HCT116 (cell line): ENCODE measurements around the gene MRFAP1L1. TPM values are rescaled to one million over a fixed set of nuclear protein-coding genes. Genes with fewer than 3 reads are reported as not detected.

ENCODE experiments used
- ATAC-seq: fragments of 200-7000 bp; cut with Tn5 transposase; 2 replicates; pipeline ENCODE4 v1.9.1; 2020; ENCODE audit warnings: mild to moderate bottlenecking, moderate library complexity
- BruUV-seq: library from RNA; stranded (reverse); fragments of 400-500 nt; replicated peaks from 2 replicates; lab custom pipeline; 2021; lab: Mats Ljungman, UMichigan
- CTCF ChIA-PET: fragments of 300-600 bp; sonication (Branson Sonifier 250); formaldehyde crosslinking; loops from one replicate; lab custom pipeline; 2021; ENCODE audit warnings: antibody characterized with exemption; lab: Charles Lee
- POLR2A ChIA-PET: fragments of 300-600, 350-600 bp; sonication (Branson Sonifier 250); formaldehyde crosslinking; loops from one replicate; lab custom pipeline; 2021; ENCODE audit warnings: antibody characterized with exemption; lab: Charles Lee
- RAD21 ChIA-PET, 2 experiments: fragments of 300-600 bp; sonication (Branson Sonifier 250); formaldehyde crosslinking; loops; one replicate each; lab custom pipeline; 2023; ENCODE audit warnings: low total read pairs in 2 of 2; ENCODE audit not compliant: uncharacterized antibody in 2 of 2, unreplicated experiment in 2 of 2, low non-redundant PET in 1 of 2; lab: Charles Lee
- DNase-seq: peaks from one replicate; pipeline ENCODE4 v3.0.0-alpha.2; 2010; ENCODE audit warnings: low read depth, low spot score
- H2AFZ ChIP-seq: fragments of 200-600 bp; shearing (Covaris generic), sonication (generic); 2 replicates; pipeline ENCODE4 v1.6.1; 2017; ENCODE audit warnings: low read depth, mixed run types, mixed read lengths, antibody characterized with exemption, low read length; ENCODE audit not compliant: poor library complexity, severe bottlenecking
- H3K27ac ChIP-seq: 2 replicates; pipeline ENCODE4 v1.5.1; 2012; ENCODE audit warnings: low read depth, low read length
- H3K27me3 ChIP-seq: fragments of 200-600 bp; sonication (generic); 2 replicates; pipeline ENCODE4 v1.6.1; 2016; ENCODE audit warnings: mixed run types, low read length, mixed read lengths; ENCODE audit not compliant: insufficient read depth
- H3K36me3 ChIP-seq, 2 experiments: fragments of 200-500 bp in 1 of 2; fragments of 200-600 bp in 1 of 2; sonication (Bioruptor generic) in 1 of 2; sonication (generic) in 1 of 2; 2 replicates each; pipeline versions ENCODE4 v1.5.1 to v1.6.1; 2014 to 2016; ENCODE audit warnings: low read length in 2 of 2, inconsistent platforms in 1 of 2, mixed read lengths in 1 of 2, mixed run types in 1 of 2; ENCODE audit not compliant: insufficient read depth in 2 of 2, control insufficient read depth in 1 of 2
- H3K4me1 ChIP-seq, 2 experiments: fragments of 200-600 bp in 1 of 2; sonication (generic) in 1 of 2; 2 replicates each; pipeline versions ENCODE4 v1.5.1 to v1.6.1; 2012 to 2017; ENCODE audit warnings: low read length in 2 of 2, inconsistent platforms in 1 of 2, mild to moderate bottlenecking in 1 of 2, mixed read lengths in 1 of 2, mixed run types in 1 of 2, moderate library complexity in 1 of 2; ENCODE audit not compliant: insufficient read depth in 2 of 2, control insufficient read depth in 1 of 2
- H3K4me2 ChIP-seq: fragments of 200-600 bp; sonication (generic); 2 replicates; pipeline ENCODE4 v1.6.1; 2017; ENCODE audit warnings: mixed run types, low read length, mixed read lengths
- H3K4me3 ChIP-seq, 2 experiments: fragments of 200-600 bp in 1 of 2; sonication (generic) in 1 of 2; replicated peaks in 1 of 2; 2 replicates each; pipeline ENCODE4 v1.5.1; 2011 to 2016; ENCODE audit warnings: low read length in 2 of 2, control low read depth in 1 of 2, low read depth in 1 of 2, mild to moderate bottlenecking in 1 of 2, mixed read lengths in 1 of 2, mixed run types in 1 of 2
- H3K79me2 ChIP-seq: fragments of 200-600 bp; sonication (generic); 2 replicates; pipeline ENCODE4 v1.6.1; 2017; ENCODE audit warnings: mild to moderate bottlenecking, mixed run types, low read length, moderate library complexity, mixed read lengths; ENCODE audit not compliant: insufficient read depth
- H3K9ac ChIP-seq: fragments of 200-600 bp; sonication (generic); 2 replicates; pipeline ENCODE4 v1.6.1; 2016; ENCODE audit warnings: low read length, mixed read lengths
- H3K9me2 ChIP-seq: fragments of 200-600 bp; sonication (generic), shearing (Covaris generic); 2 replicates; pipeline ENCODE4 v1.6.1; 2017; ENCODE audit warnings: mixed run types, mild to moderate bottlenecking, moderate library complexity; ENCODE audit not compliant: insufficient read depth
- H3K9me3 ChIP-seq, 2 experiments: fragments of 200-500 bp in 1 of 2; fragments of 200-600 bp in 1 of 2; sonication (Bioruptor generic) in 1 of 2; sonication (generic) in 1 of 2; 2 replicates each; pipeline ENCODE4 v1.6.1; 2014 to 2017; ENCODE audit warnings: low read length in 2 of 2, mixed read lengths in 2 of 2, inconsistent platforms in 1 of 2, low read depth in 1 of 2, mild to moderate bottlenecking in 1 of 2, mixed run types in 1 of 2, moderate library complexity in 1 of 2; ENCODE audit not compliant: control insufficient read depth in 1 of 2, insufficient read depth in 1 of 2
- H4K20me1 ChIP-seq: fragments of 200-600 bp; sonication (generic), shearing (Covaris generic); 2 replicates; pipeline ENCODE4 v1.6.1; 2017; ENCODE audit warnings: mixed run types, mild to moderate bottlenecking, moderate library complexity; ENCODE audit not compliant: insufficient read depth
- CBX3 ChIP-seq: IDR thresholded peaks from 2 replicates; pipeline ENCODE4 v1.6.1; 2012; ENCODE audit warnings: low read depth
- CEBPB ChIP-seq: IDR thresholded peaks from 2 replicates; pipeline ENCODE4 v1.6.1; 2012; ENCODE audit warnings: low read depth
- EZH2phosphoT487 ChIP-seq: fragments of 200-600 bp; IDR thresholded peaks from 2 replicates; pipeline ENCODE4 v1.6.1; 2018; ENCODE audit warnings: antibody characterized with exemption, borderline replicate concordance
- JUND ChIP-seq: IDR thresholded peaks from 2 replicates; pipeline ENCODE4 v1.6.1; 2012
- POLR2AphosphoS5 ChIP-seq: IDR thresholded peaks from 2 replicates; pipeline ENCODE4 v1.6.1; 2011; ENCODE audit warnings: mild to moderate bottlenecking, low read depth, low read length, moderate library complexity
- YY1 ChIP-seq: IDR thresholded peaks from 2 replicates; pipeline ENCODE4 v1.6.1; 2011; ENCODE audit warnings: low read length, low read depth, moderate library complexity, mild to moderate bottlenecking; ENCODE audit not compliant: insufficient replicate concordance; ENCODE audit errors: extremely low read depth
- ZFX ChIP-seq: fragments of 450-650 bp; IDR thresholded peaks from 2 replicates; pipeline ENCODE4 v1.6.1; 2017
- intact Hi-C: fragments of 100-400 bp; cut with micrococcal nuclease; formaldehyde crosslinking; loops from 2 replicates; pipeline ENCODE4 v1.10.0; 2022
- total RNA-seq: library from RNA; stranded (reverse); gene quantifications from one replicate; pipeline ENCODE4 v1.2.1, GENCODE V29; 2021; ENCODE audit not compliant: unreplicated experiment
- TF ChIP-seq, protein P1 (sequence below): IDR thresholded peaks from 2 replicates; pipeline ENCODE4 v1.6.1; 2011; ENCODE audit warnings: mild to moderate bottlenecking, low read length, moderate library complexity; ENCODE audit not compliant: insufficient replicate concordance; ENCODE audit errors: extremely low read depth
- TF ChIP-seq, protein P2 (sequence below): IDR thresholded peaks from 2 replicates; pipeline ENCODE4 v1.6.1; 2012

The MRFAP1L1 gene
- total RNA-seq, 1 experiment from 2014 or later, result 43.0 TPM

DNA sequence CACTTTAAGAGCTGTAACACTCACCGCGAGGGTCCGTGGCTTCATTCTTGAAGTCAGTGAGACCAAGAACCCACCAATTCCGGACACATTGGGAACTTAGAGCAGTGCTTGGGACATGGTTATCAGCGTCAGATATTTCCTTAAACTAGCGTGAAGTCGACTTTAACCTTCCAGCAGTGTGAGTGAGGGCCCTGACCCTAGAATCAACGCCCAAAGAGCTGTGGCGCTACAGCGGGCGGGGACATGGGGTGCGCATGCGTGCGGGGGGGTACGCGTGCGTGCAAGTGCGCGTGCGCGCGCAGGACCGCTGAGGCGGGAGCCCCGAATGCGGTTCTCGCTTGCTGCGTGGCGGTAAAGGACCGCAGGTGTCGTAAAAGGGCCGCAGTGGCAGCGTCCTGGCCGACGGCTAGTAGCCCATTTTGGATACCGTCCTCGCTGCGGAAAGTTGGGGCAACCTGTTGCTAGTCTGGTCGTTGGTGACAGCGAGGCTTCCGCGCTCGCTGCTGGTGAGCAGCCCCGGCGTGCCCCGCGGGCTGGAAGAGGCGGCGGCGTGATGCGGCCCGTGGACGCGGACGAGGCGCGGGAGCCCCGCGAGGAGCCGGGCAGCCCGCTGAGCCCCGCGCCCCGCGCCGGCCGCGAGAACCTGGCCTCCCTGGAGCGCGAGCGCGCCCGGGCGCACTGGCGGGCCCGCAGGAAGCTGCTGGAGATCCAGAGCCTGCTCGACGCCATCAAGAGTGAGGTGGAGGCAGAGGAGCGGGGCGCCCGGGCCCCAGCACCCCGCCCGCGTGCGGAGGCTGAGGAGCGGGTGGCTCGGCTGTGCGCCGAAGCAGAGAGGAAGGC, 35.8 kb downstream of the MRFAP1L1 start:
- H3K4me1 ChIP-seq, result peaks cover 8 to 16% of the 10 kb centered on the region in 2 experiments; a peak in 3 of 4 replicates
- no peaks in the 10 kb centered on the region for H3K9me3 ChIP-seq
- no peaks in the 10 kb centered on the region for H3K9me2 ChIP-seq
- ChIA-PET CTCF (interaction anchor here (0.6 to 1.5 kb wide), 14 partner anchors 7 to 408 kb away, joined by 3 to 13 read pairs (median 4); partner anchors contain the start of gene MRFAP1L1), RAD21 (interaction anchor here in 1 of 2 experiments (1.2 kb wide), 1 partner anchor 9 kb away, joined by 3 read pairs; no protein-coding TSS in a partner anchor), POLR2A (interaction anchor here (0.8 to 3.6 kb wide), 25 partner anchors 7 to 421 kb away, joined by 3 to 55 read pairs (median 4); partner anchors contain the start of genes GRPEL1, MAN2B2, MRFAP1 and MRFAP1L1)
- intact Hi-C loops, result loop anchor here (2.0 kb wide), 1 partner anchor 35 kb away; the partner anchor contains the start of gene MRFAP1L1
- no peak overlapping the region for H2AFZ ChIP-seq
- peak; percentile 94 for DNase-seq
- H3K9ac ChIP-seq, result peak overlapping the region; percentile 91
- H3K27me3 ChIP-seq, result no peaks in the 10 kb centered on the region
- H3K4me3 ChIP-seq, result peak overlapping the region; percentile 71 to 86
- peaks cover 19% of the 10 kb centered on the region; the same call in 1 of the 2 replicates for H4K20me1 ChIP-seq
- peak overlapping the region; percentile 82 for H3K4me2 ChIP-seq
- ATAC-seq, result peak; percentile 77
- H3K27ac ChIP-seq, result peak overlapping the region; percentile 99
- H3K79me2 ChIP-seq, result peaks cover 33% of the 10 kb centered on the region
- TSS peak; percentile 50 for BruUV-seq
- peaks cover 15 to 27% of the 10 kb centered on the region in 2 experiments; a peak in 3 of 4 replicates for H3K36me3 ChIP-seq
- TF ChIP-seq, protein P1, sequence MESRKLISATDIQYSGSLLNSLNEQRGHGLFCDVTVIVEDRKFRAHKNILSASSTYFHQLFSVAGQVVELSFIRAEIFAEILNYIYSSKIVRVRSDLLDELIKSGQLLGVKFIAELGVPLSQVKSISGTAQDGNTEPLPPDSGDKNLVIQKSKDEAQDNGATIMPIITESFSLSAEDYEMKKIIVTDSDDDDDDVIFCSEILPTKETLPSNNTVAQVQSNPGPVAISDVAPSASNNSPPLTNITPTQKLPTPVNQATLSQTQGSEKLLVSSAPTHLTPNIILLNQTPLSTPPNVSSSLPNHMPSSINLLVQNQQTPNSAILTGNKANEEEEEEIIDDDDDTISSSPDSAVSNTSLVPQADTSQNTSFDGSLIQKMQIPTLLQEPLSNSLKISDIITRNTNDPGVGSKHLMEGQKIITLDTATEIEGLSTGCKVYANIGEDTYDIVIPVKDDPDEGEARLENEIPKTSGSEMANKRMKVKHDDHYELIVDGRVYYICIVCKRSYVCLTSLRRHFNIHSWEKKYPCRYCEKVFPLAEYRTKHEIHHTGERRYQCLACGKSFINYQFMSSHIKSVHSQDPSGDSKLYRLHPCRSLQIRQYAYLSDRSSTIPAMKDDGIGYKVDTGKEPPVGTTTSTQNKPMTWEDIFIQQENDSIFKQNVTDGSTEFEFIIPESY, result peak; percentile 55
- peak; percentile 94 for TF ChIP-seq POLR2AphosphoS5
- no peak for TF ChIP-seq JUND
- peak; percentile 77 for TF ChIP-seq YY1
- peak; percentile 70; the same call in 1 of the 2 replicates for TF ChIP-seq ZFX
- no peak for TF ChIP-seq CBX3
- TF ChIP-seq EZH2phosphoT487, result no peak
- no peak for TF ChIP-seq CEBPB
- TF ChIP-seq, protein P2, sequence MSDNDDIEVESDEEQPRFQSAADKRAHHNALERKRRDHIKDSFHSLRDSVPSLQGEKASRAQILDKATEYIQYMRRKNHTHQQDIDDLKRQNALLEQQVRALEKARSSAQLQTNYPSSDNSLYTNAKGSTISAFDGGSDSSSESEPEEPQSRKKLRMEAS, result no peak
